HEK293 (cell line): ENCODE measurements around the gene ZNF512.

ENCODE experiments used
- IKZF3 ChIP-seq: fragments of 450-650 bp; IDR thresholded peaks from 2 replicates; pipeline ENCODE4 v1.5.0; 2018; ENCODE audit warnings: missing biosample characterization, mild to moderate bottlenecking, missing genetic modification characterization, moderate library complexity
- KLF9 ChIP-seq: fragments of 450-650 bp; formaldehyde crosslinking; IDR thresholded peaks from 2 replicates; pipeline ENCODE4 v1.5.1; 2016; ENCODE audit warnings: missing biosample characterization, missing genetic modification characterization, low read depth
- MZF1 ChIP-seq: fragments of 450-650 bp; formaldehyde crosslinking; IDR thresholded peaks from 2 replicates; pipeline ENCODE4 v1.5.1; 2017; ENCODE audit warnings: missing biosample characterization, missing genetic modification characterization, borderline replicate concordance
- PBX3 ChIP-seq: sonication (generic); formaldehyde crosslinking; IDR thresholded peaks from 2 replicates; pipeline ENCODE4 v1.8.1; 2022; ENCODE audit warnings: mild to moderate bottlenecking, moderate library complexity, missing genetic modification reagents
- PRDM1 ChIP-seq: fragments of 450-650 bp; formaldehyde crosslinking; IDR thresholded peaks from 2 replicates; pipeline ENCODE4; 2016; ENCODE audit warnings: missing biosample characterization, missing genetic modification characterization
- SCRT1 ChIP-seq: fragments of 450-650 bp; formaldehyde crosslinking; IDR thresholded peaks from 2 replicates; pipeline ENCODE4 v1.5.1; 2016; ENCODE audit warnings: missing biosample characterization, missing genetic modification characterization, borderline replicate concordance
- SP7 ChIP-seq: fragments of 450-650 bp; formaldehyde crosslinking; IDR thresholded peaks from 2 replicates; pipeline ENCODE4 v1.5.1; 2016; ENCODE audit warnings: missing biosample characterization, missing genetic modification characterization
- ZBTB11 ChIP-seq: fragments of 450-650 bp; formaldehyde crosslinking; conservative IDR thresholded peaks from 2 replicates; pipeline ENCODE4 v1.5.1; 2016; ENCODE audit warnings: low read depth, missing biosample characterization, missing genetic modification characterization
- ZNF16 ChIP-seq: fragments of 450-650 bp; formaldehyde crosslinking; IDR thresholded peaks from 2 replicates; pipeline ENCODE4 v1.5.1; 2016; ENCODE audit warnings: low read depth, missing biosample characterization, missing genetic modification characterization
- ZNF23 ChIP-seq: fragments of 450-650 bp; formaldehyde crosslinking; IDR thresholded peaks from 2 replicates; pipeline ENCODE4 v1.5.1; 2016; ENCODE audit warnings: missing biosample characterization, missing genetic modification characterization, borderline replicate concordance
- ZNF266 ChIP-seq: fragments of 450-650 bp; formaldehyde crosslinking; IDR thresholded peaks from 2 replicates; pipeline ENCODE4 v1.5.1; 2016; ENCODE audit warnings: missing biosample characterization, missing genetic modification characterization, low read depth
- ZNF274 ChIP-seq, 2 experiments: fragments of 200-500 bp in 1 of 2; fragments of 450-650 bp in 1 of 2; sonication (Bioruptor generic) in 1 of 2; formaldehyde crosslinking in 1 of 2; IDR thresholded peaks; 2 replicates each; pipeline versions ENCODE4 v1.5.1 to v1.6.1; 2014 to 2016; ENCODE audit warnings: borderline replicate concordance in 1 of 2, inconsistent platforms in 1 of 2, low read length in 1 of 2, missing biosample characterization in 1 of 2, missing genetic modification characterization in 1 of 2
- ZNF280C ChIP-seq: fragments of 450-650 bp; formaldehyde crosslinking; IDR thresholded peaks from 2 replicates; pipeline ENCODE4 v1.5.1; 2016; ENCODE audit warnings: missing biosample characterization, missing genetic modification characterization
- ZNF292 ChIP-seq: fragments of 450-650 bp; formaldehyde crosslinking; IDR thresholded peaks from 2 replicates; pipeline ENCODE4 v1.5.1; 2016; ENCODE audit warnings: low read depth, missing biosample characterization, missing genetic modification characterization, borderline replicate concordance
- ZNF335 ChIP-seq: fragments of 450-650 bp; formaldehyde crosslinking; conservative IDR thresholded peaks from 2 replicates; pipeline ENCODE4 v1.5.1; 2016; ENCODE audit warnings: missing biosample characterization, missing genetic modification characterization
- ZNF350 ChIP-seq: fragments of 450-650 bp; formaldehyde crosslinking; IDR thresholded peaks from 2 replicates; pipeline ENCODE4 v1.5.0; 2017; ENCODE audit warnings: missing biosample characterization, mild to moderate bottlenecking, missing genetic modification characterization
- ZNF404 ChIP-seq: fragments of 450-650 bp; formaldehyde crosslinking; IDR thresholded peaks from 2 replicates; pipeline ENCODE4 v1.5.1; 2017; ENCODE audit warnings: missing biosample characterization, missing genetic modification characterization
- ZNF544 ChIP-seq: fragments of 450-650 bp; formaldehyde crosslinking; IDR thresholded peaks from 2 replicates; pipeline ENCODE4 v1.5.0; 2017; ENCODE audit warnings: missing biosample characterization, missing genetic modification characterization
- ZNF548 ChIP-seq: fragments of 450-650 bp; formaldehyde crosslinking; IDR thresholded peaks from 2 replicates; pipeline ENCODE4 v1.5.1; 2016; ENCODE audit warnings: missing biosample characterization, missing genetic modification characterization
- ZNF558 ChIP-seq: fragments of 450-650 bp; formaldehyde crosslinking; IDR thresholded peaks from 2 replicates; pipeline ENCODE4 v1.5.1; 2016; ENCODE audit warnings: missing biosample characterization, missing genetic modification characterization
- ZNF560 ChIP-seq: fragments of 450-650 bp; formaldehyde crosslinking; IDR thresholded peaks from 2 replicates; pipeline ENCODE4 v1.5.1; 2017; ENCODE audit warnings: missing biosample characterization, missing genetic modification characterization, borderline replicate concordance
- ZNF792 ChIP-seq: fragments of 450-650 bp; formaldehyde crosslinking; IDR thresholded peaks from 2 replicates; pipeline ENCODE4 v1.5.1; 2016; ENCODE audit warnings: missing biosample characterization, missing genetic modification characterization
- ZSCAN16 ChIP-seq: fragments of 450-650 bp; formaldehyde crosslinking; IDR thresholded peaks from 2 replicates; pipeline ENCODE4 v1.5.1; 2016; ENCODE audit warnings: missing biosample characterization, missing genetic modification characterization
- TF ChIP-seq, protein P1 (sequence below): fragments of 450-650 bp; formaldehyde crosslinking; conservative IDR thresholded peaks from 2 replicates; pipeline ENCODE4 v1.5.1; 2016; ENCODE audit warnings: low read depth, missing biosample characterization, missing genetic modification characterization
- TF ChIP-seq, protein P2 (sequence below): fragments of 450-650 bp; formaldehyde crosslinking; IDR thresholded peaks from 2 replicates; pipeline ENCODE4 v1.5.1; 2017; ENCODE audit warnings: missing biosample characterization, missing genetic modification characterization

ZNF512 gene

GRCh38 chr2:27582695-27583389 is at the start of gene ZNF512 (continued):
- no peak for TF ChIP-seq SCRT1 (tag by site-specific recombination)
- TF ChIP-seq ZNF544, result no peak
- TF ChIP-seq MZF1, result no peak
- no peak for TF ChIP-seq ZNF792
- TF ChIP-seq ZNF274 (IDR thresholded peaks at IDR 0.05; ENCODE audit: low read length), result no peak
- no peak for TF ChIP-seq ZNF274 (tag by site-specific recombination; IDR thresholded peaks at IDR 0.05; ENCODE audit: borderline replicate concordance)
- TF ChIP-seq PRDM1 (tag by site-specific recombination), result no peak
- no peak for TF ChIP-seq ZNF23 (tag by site-specific recombination)
- no peak for TF ChIP-seq ZNF548 (tag by site-specific recombination)
- no peak for TF ChIP-seq ZNF280C (tag by site-specific recombination)
- 0 out of 2 replicates have a peak, but pooled peaks have one; percentile 40 for TF ChIP-seq IKZF3 (tag by site-specific recombination)
- TF ChIP-seq, protein P1, sequence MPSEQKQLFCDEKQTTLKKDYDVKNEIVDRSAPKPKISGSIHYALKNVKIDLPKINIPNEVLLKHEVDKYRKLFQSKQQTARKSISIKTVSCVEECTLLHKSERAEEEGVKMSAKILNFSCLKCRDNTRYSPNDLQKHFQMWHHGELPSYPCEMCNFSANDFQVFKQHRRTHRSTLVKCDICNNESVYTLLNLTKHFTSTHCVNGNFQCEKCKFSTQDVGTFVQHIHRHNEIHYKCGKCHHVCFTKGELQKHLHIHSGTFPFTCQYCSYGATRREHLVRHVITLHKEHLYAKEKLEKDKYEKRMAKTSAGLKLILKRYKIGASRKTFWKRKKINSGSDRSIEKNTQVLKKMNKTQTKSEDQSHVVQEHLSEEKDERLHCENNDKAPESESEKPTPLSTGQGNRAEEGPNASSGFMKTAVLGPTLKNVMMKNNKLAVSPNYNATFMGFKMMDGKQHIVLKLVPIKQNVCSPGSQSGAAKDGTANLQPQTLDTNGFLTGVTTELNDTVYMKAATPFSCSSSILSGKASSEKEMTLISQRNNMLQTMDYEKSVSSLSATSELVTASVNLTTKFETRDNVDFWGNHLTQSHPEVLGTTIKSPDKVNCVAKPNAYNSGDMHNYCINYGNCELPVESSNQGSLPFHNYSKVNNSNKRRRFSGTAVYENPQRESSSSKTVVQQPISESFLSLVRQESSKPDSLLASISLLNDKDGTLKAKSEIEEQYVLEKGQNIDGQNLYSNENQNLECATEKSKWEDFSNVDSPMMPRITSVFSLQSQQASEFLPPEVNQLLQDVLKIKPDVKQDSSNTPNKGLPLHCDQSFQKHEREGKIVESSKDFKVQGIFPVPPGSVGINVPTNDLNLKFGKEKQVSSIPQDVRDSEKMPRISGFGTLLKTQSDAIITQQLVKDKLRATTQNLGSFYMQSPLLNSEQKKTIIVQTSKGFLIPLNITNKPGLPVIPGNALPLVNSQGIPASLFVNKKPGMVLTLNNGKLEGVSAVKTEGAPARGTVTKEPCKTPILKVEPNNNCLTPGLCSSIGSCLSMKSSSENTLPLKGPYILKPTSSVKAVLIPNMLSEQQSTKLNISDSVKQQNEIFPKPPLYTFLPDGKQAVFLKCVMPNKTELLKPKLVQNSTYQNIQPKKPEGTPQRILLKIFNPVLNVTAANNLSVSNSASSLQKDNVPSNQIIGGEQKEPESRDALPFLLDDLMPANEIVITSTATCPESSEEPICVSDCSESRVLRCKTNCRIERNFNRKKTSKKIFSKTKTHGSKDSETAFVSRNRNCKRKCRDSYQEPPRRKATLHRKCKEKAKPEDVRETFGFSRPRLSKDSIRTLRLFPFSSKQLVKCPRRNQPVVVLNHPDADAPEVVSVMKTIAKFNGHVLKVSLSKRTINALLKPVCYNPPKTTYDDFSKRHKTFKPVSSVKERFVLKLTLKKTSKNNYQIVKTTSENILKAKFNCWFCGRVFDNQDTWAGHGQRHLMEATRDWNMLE, result peak; percentile 90
- no peak for TF ChIP-seq ZNF350
- 0 out of 2 replicates have a peak, but pooled peaks have one; percentile 5 for TF ChIP-seq KLF9 (tag by site-specific recombination)
- TF ChIP-seq ZNF292, result no peak
- TF ChIP-seq ZNF560 (tag by site-specific recombination), result no peak
- no peak for TF ChIP-seq ZNF558 (tag by site-specific recombination)
- TF ChIP-seq, protein P2, sequence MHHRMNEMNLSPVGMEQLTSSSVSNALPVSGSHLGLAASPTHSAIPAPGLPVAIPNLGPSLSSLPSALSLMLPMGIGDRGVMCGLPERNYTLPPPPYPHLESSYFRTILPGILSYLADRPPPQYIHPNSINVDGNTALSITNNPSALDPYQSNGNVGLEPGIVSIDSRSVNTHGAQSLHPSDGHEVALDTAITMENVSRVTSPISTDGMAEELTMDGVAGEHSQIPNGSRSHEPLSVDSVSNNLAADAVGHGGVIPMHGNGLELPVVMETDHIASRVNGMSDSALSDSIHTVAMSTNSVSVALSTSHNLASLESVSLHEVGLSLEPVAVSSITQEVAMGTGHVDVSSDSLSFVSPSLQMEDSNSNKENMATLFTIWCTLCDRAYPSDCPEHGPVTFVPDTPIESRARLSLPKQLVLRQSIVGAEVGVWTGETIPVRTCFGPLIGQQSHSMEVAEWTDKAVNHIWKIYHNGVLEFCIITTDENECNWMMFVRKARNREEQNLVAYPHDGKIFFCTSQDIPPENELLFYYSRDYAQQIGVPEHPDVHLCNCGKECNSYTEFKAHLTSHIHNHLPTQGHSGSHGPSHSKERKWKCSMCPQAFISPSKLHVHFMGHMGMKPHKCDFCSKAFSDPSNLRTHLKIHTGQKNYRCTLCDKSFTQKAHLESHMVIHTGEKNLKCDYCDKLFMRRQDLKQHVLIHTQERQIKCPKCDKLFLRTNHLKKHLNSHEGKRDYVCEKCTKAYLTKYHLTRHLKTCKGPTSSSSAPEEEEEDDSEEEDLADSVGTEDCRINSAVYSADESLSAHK, result no peak
- no peak for TF ChIP-seq PBX3 (CRISPR knock-in tag)
- no peak for TF ChIP-seq ZNF404 (tag by site-specific recombination)
- TF ChIP-seq ZSCAN16 (tag by site-specific recombination), result no peak
- TF ChIP-seq ZBTB11, result peak; percentile 90
- no peak for TF ChIP-seq ZNF266 (tag by site-specific recombination)
- TF ChIP-seq SP7 (tag by site-specific recombination), result peak; percentile 38; the same call in 1 of the 2 replicates
- no peak; the same call in none of the 2 replicates for TF ChIP-seq ZNF335 (tag by site-specific recombination)
- no peak for TF ChIP-seq ZNF16 (tag by site-specific recombination)
